ENCODE data around the gene STK39.

GRCh38 chr2:168062936-168063335, 184.5 kb downstream of the STK39 start:
- no peak for TF ChIP-seq CTCF (IDR thresholded peaks at IDR 0.05)
- no peak for TF ChIP-seq POLR2A (IDR thresholded peaks at IDR 0.05)

Data from right lobe of liver (tissue), 4 donors.